ENCODE results near the gene SHPK.

The SHPK gene

DNA sequence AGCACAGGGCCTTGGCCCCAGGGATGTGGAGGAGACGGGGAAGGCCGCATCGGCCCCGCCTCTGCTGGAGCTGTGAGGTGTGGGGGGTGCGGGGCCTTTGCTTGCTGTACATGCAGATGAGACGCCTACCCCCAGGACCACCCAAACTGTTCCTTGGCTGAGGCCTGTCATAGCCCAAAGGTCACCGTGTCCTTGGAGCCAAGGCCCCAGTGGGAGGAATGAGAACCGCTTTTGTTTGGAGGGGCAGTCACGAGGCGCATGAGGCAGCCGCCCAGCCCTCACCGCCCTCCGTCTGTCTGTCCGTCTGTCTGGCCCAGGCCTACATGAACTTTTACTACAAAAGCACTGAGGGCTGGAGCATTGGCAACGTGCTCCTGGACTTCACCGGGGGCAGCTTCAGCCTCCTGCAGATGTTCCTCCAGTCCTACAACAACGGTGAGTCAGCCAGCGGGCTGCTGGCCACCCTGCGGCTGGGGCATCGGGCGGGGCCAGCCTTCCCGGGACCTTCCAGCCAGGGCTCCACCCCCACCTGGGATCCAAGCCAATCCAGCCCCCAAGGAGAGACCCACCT, 23.6 kb upstream of the SHPK start:
- DNase-seq (ENCODE audit: low read depth): no peak

DNA sequence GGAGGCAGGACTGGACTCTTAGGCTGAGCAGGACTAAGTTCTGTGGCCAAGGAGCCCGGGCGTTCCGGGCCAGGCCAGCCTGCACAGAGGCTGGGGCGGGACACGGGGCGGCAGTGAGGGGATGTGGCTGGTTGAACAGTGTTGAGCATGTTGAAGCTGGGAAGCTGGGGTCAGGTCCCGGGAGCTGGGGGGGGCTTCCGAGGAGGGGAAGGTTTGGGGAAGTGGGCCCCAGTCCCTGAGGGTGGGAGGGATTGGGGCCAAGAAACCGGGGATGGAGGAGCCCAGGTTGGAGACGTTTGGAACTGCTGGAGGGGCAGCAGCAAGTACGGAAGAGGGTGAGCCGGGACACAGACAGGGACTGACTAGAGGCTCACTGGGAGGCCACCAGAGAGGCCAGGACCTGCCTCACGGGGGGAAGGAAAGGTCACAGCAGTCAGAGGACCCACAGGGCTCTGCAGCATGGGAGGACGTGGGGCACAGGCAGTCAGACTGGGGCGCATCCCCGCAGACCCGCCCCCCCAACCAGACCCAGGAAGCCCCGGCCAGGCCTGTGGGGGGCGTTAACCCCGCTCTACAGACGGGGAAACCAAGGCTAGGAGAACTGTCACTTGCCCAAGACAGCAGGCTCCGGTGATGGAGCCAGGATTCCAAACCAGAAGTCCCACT, 22.9 kb upstream of the SHPK start:
- no peak for DNase-seq (ENCODE audit: low read depth)

DNA sequence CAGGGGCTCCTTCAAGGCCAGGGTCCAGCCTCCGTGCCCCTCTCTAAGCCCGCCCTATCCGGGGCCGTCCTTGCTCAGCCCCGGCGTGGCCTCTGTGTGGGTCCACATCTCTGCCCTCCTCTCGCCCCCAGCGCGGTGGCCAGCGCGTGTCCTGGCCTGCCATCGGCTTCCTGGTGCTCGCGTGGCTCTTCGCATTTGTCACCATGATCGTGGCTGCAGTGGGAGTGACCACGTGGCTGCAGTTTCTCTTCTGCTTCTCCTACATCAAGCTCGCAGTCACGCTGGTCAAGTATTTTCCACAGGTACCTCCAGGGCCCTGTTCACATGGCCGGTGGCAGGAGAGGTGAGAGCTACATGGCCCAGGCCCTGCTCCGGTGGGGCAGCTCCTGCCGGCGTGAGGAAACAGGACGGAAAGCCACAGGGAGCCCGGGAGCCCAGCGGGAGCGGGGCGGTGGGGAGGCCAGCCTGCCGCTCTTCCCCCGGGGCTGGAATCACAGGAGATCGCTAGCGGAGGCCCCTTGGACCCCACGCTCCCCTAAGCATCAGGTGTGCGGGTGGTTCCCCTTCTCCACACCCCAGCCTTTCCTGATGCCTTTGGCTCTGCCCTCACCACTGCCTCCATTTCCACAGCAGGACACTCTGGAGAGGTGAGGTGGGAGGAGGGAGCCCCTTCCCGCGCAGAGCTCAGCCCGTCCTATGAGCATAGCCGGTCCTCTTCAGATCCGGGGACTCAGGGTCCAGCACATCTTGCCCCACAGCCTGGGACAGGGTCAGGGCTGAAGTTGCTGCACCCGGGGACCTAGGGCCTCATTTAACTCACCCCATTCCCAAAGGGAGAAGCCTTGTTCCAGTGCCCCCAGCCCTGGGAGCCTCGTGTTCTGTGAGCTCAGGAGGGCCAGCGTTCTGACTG, 22.1 kb upstream of the SHPK start:
- no peak for DNase-seq (ENCODE audit: low read depth)

DNA sequence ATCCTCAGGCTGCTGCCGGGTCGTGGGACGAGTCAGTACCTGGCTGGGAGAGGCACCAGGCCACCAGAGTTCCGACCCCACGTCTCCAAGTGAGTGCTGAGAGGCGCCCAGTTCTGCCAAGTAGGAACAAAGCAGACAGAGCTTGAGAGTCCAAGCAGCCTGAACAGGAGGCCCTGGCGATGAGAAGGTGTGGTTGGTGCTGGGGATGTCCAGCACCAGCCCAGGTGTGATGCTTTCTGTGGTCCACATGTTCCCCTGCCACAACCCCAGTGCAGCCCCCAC, 21.5 kb upstream of the SHPK start:
- DNase-seq (ENCODE audit: low read depth): no peak

DNA sequence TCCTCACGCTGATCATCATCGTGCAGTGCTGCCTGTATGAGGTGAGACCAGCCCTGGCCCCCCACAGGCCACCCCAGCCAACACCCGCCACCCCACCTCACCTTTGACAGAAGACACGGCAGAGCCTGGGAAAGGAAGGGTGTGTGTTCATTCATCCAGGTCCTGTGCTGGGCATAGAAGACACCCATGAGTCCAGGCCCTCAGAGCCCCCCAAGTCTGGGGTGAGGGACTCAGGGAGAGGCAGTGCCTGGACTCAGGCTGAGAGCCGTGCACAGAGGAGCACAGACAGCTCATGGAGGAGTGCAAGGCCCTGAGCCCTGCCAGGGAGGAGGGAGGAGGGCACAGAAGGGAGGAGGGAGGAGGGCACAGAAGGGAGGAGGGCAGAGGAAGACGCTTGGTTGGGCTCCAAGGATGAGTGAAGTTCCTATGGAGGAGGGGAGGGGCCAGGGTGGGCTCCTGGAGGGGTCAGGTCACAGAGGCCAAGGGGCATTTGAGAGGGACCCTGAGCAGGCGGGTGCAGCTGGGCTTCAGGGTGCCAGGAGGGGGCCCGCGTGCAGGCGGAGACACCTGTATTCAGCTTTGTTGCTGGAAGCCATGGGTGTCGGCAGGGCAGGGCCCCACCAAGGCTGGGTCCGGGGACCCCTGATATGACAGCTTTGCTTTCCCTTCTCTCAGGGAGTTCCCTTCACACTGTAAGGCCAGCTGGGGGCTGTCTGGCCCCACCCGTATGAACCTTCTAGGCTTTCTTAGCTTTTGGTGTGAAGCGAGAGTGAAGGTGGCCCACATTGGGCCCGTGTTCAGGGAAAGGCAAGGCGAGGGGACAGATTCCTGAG, 20.9 kb upstream of the SHPK start:
- DNase-seq (ENCODE audit: low read depth): no peak

DNA sequence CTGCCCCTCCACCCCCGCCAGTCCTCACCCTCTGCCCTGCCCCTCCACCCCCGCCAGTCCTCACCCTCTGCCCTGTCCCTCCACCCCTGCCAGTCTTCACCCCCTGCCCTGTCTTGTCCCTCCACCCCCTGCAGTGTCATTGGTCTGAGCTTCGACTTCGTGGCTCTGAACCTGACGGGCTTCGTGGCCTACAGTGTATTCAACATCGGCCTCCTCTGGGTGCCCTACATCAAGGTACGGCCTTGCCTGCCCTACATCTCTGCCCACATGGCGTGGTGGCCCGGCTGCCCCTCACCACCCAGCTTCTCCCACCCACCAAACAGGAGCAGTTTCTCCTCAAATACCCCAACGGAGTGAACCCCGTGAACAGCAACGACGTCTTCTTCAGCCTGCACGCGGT, 20.3 kb upstream of the SHPK start:
- DNase-seq (ENCODE audit: low read depth): no peak

DNA sequence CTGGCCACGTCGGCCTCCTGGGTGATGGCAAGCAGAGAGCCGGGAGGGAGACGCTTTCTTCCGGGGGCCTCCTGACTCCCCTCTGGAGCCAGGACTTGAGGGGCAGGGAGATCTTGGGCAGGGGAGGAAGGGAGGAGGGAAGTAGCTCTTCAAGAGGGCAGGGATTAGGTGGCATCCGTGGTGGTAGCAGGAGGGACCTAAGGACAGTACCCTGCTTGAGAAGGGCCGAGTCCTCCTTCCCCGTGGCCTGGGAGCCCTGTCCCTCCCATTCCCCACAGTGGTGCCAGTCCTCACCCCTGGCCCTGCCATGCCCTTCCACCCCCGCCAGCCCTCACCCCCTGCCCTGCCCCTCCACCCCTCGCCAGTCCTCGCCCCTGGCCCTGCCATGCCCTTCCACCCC, 19.7 kb upstream of the SHPK start:
- DNase-seq (ENCODE audit: low read depth): no peak

DNA sequence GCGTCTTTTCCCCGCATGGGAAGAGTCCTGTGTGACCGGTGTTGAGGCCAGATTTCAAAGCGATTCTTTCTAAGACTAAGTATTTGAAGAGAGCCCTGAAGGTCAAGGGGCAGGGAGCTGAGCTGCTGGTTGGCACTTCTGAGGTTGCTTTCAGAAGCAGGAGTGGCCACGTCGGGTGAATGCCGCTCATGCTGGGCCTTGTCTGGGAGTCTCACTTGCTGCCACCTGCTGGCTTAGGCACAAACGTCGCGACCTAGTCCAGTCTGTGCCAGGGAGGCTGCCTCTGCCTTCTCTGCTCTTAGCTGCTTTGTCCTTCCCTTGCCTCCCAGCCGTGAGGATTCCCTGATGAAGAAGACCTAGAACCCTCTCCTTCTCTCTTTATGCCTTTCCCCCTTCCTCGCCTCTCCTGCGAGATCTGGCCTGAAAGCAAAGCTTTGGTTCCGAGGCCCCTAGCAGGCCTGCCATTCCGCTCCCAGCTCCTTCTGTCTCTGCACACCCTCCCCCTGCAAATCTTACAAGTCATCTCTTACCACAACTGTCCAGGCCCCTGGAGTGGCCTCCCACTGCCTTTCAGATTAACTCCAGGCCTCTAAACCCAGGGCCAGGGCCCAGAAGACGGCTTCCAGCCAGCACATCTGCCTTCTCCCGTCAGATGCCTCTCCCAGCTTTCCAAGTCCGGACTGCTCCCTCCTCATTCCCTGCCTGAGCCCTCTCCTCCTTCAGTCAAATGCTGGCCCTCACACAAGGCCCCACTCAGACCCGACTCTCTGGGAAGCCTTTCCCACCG, 11.9 kb upstream of the SHPK start:
- no peak for DNase-seq (ENCODE audit: low read depth)

DNA sequence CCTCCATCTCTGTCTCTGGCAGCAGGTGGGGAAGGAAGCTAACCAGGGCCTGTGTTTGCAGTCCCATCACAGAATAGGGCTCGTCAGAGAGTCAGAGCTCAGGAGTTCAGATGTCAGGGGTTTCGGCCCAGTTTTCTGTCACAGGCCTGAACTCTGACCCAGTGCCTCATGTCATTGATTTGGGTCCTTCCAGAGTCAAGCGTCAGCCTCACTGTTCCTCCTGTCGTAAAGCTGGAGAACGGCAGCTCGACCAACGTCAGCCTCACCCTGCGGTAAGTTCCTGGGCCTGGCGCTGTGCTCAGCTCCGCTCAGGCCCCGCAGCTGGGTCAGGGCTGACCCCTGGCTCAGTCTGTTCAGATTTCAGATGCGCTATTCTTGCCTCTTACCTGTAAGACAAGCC, 11.2 kb upstream of the SHPK start:
- no peak for DNase-seq (ENCODE audit: low read depth)

DNA sequence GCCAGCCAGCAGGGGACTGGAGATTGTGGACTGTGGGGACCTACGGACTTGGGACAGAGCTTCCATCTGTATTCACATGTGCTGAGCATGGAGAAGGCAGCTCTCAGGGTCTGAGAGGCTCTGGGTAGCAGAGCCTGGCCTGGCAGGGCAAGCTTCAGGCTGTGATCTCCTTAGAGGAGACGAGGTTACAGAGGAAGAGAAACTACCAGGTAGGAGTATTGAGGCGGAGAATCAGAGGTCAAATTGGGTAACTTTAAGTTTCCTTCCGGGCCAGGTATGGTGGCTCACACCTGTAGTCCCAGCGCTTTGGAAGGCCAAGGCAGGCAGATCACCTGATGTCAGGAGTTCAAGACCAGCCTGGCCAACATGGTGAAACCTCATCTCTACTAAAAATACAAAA, 9.3 kb upstream of the SHPK start:
- no peak for DNase-seq (ENCODE audit: low read depth)

DNA sequence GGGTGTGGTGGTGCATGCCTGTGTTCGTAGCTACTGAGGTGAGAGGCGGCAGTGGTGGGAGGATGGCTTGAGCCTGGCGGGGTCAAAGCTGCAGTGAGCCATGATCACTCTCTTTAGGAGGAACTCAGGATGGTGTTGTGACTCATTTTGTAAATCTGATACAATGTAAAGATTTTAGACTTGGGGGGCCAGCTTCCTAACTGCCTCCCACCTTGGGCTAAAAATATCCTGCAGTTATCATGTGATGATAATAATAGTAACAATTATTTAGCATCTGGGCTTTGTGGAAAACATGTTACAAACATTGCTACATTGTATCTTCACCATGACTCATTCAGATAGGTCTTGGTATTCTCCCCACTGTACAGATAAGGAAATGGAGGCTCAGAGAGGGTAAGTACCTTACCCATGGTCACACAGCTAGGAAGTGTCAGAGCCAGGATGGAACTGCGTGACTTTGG, 7.9 kb upstream of the SHPK start:
- DNase-seq (ENCODE audit: low read depth): no peak

DNA sequence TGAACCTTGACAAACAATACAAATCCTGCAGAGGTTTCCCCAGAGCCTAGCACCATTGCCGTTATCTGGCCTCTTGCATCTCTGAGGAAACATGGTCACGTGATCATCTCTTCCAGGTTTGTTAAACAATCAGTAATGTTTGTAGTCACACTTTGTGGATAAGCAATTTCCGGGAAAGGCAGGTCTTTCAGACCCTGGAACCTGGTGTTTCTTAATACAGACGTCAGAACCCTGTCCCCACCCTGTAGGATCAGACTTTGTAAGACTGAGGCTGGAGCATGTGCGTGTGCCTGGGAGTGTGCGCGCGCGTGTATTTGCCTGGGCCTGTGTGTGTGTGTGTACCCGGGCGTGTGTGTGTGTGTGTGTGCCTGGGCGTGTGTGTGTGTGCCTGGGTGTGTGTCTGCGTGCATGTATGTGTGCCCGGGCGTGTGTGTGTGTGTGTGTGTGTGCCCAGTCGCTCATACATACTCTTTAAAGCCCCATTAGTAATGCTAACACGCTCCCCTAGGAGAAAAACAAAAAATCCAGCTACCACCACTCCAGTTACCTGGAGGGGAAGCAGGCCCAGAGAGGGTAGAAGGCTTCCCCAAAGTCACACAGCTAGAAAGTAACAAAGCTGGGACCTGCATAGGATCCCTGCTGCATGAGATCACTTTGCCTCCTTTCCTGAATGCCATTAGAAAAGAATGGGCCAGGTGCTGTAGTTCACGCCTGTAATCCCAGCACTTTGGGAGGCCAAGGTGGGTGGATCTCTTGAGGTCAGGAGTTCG, 5.9 kb upstream of the SHPK start:
- DNase-seq (ENCODE audit: low read depth): no peak

DNA sequence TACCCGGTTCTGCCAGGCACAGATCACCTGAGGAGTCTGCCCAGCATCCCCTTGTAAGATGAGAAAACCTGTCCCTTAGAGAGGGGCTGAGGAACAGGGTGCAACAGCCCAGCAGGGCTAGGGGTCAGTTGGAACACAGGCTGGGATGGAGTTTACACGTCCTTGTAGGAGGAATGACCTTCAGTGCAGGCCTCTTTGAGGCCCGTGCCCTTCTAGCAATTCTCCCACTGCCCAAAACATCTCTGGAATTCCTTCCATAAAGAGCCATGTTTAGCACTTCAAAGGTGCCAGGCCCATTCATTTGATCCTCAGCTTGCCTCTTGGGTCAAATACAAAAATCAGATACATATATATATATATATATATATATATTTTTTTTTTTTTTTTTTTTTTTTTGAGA, 5.0 kb upstream of the SHPK start:
- no peak for DNase-seq (ENCODE audit: low read depth)

DNA sequence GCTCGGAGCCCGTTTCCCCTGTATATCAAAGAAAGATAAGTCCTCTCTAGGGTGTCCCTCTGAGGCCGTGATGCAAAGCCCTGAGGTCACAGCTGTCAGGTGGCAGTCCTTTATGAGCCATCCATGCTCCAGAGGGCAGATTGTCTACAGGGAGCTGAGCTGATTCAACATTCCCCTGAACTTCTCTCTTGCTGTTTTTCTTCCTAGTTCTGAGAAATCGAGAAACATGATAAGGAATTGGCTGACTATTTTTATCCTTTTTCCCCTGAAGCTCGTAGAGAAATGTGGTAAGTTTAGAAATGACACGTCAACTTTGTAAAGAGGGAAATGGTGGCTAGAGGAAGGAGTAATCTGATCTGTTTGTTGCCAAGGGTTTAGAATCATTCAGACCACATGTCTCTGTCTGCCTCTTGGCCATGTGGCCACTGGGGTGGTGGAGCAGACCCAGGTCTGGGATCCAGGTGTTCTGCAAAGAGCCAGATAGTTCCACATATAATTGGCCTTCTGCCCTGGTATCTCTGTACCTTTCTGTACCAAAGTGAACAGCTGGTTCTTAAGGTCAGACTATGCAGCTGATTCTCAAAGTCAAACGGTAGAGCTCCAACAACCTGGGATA, 4.0 kb upstream of the SHPK start:
- DNase-seq (ENCODE audit: low read depth): no peak

DNA sequence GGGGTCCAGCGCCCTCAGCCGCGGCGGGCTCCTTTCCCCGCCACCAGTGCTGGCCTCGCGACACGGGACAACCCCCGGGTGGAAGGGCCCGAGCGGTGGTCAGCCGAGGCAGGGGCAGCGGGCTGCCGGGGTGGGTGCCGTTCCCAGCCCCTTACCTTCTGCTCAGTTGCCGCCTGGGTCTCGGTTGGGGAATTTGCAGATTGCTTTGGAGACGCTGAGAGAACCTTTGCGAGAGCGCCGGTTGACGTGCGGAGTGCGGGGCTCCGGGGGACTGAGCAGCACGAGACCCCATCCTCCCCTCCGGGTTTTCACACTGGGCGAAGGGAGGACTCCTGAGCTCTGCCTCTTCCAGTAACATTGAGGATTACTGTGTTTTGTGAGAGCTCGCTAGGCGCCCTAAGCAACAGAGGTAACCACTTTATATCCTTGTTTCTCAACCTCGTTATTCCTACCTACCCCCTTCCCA, 891 bp upstream of the SHPK start:
- DNase-seq (ENCODE audit: low read depth): no peak

DNA sequence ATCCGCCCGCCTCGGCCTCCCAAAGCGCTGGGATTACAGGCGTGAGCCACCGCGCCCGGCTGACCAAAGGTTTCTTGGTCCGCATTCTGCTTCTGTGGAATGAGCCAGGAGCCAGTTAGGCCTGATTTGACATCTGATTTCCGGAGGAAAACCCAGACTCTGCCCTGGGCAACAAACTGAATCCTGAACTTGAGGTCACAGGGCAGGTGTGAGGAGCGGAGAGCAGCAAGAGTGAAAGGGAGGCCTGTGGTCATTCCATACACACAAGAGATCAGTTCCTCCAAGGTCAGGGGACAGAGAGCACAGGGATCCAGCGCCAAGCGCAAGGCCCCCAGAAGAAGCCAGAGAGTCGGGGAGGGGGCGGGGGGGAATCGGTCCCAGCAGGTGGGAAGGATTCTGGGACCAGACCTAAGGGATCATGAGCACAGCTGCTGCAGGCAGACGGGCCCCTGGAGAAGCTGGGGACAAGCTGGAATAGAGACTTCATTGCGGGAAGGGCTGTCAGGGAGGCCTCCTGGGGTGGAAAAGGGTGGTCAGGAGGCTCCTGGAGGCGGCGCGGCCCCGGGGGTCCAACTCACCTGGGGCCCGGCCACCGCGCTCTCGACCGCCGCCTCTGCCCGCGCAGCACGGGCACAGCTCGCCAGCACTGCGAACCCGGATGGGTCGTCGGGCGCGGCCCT, 436 bp downstream of the SHPK start:
- DNase-seq (ENCODE audit: low read depth): no peak

DNA sequence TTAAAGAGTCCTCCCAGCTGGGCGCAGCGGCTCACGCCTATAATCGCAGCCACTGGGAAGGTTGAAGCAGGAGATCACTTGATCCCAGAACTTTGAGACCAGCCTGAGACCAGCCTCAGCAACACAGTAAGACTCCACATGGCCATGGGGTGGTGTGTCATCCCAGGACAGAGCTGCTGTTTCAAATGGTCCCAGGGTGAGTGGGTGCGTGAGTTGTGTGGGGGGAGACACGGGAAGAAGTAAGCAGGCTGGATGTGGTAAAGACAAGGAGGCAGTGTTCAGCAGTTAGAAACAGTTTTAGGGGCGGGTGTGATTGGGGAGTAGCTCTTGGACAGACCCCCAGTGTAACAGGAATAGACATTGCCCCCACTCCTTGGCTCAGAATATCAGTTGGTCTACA, 3.8 kb downstream of the SHPK start:
- no peak for DNase-seq (ENCODE audit: low read depth)

DNA sequence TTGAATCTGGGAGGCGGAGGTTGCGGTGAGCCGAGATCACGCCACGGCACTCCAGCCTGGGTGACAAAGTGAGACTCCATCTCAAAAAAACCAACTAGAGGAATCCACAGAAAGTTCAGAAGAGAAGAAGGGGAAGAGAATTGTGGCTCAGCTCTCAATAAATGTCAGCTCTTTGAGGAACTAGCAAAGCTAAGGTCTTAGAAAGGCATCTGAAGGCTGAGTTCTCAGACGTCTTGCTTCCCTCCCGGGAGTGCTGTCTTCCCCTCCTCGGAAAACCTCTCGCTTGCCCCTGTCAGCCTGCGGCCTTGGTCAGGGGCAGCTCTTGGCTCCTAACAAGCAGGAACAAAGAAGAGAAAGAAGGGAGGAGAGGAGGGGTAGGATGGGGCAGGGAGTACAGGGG, 5.3 kb downstream of the SHPK start:
- DNase-seq (ENCODE audit: low read depth): no peak

DNA sequence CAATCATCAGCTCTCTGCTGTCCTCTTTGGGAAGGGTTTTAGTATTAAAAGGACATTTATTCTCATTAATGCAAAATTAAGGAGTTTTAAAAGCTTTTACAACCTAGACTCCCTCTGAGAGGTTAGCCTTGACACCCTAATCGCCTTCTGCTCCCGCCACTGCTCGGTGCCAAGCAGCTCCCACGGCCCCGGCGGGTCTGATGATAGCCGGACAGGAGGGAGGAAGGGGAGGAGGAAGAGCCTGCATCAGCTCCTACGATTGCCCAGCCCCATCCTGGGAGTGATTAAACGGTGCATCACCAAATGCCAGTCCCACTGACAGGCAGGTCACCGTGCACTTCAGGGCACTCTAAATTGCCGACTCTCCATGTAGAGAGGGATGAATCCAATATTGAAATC, 8.3 kb downstream of the SHPK start:
- DNase-seq (ENCODE audit: low read depth): no peak

All from T-helper 22 cell (primary cell).